NCI-H524 treated with DMSO at 0.1 percent for 48 hours (cell line): Measurements from ENCODE around the gene PRDM15.
"Not testable (repeated sequence)": the region's sequence is repeated elsewhere in the genome, so short reads cannot be mapped to it uniquely, and the experiment has no call there.

ENCODE experiments used
- DNase-seq: peaks from one replicate; lab custom pipeline; 2025; lab: John Stamatoyannopoulos, UW

Gene PRDM15

GRCh38 chr21:41804381-41804780 lies 74.8 kb downstream of the PRDM15 start:
- no peak for DNase-seq

- DNase-seq = no peak
These were observed 75.8 kb downstream of the PRDM15 start for GRCh38 chr21:41803316-41803715.

GRCh38 chr21:41802684-41803083 lies 76.5 kb downstream of the PRDM15 start:
- no peak for DNase-seq

GRCh38 chr21:41802198-41802584 lies 77.0 kb downstream of the PRDM15 start:
- DNase-seq = no peak

- DNase-seq = no peak
These were observed 77.6 kb downstream of the PRDM15 start for GRCh38 chr21:41801321-41802197.

- DNase-seq = no peak
These were observed 78.5 kb downstream of the PRDM15 start for GRCh38 chr21:41800425-41801320.

GRCh38 chr21:41799763-41800162 lies 79.4 kb downstream of the PRDM15 start:
- DNase-seq = no peak

- DNase-seq = no peak
These were observed 80.8 kb downstream of the PRDM15 start for GRCh38 chr21:41798326-41798725.

GRCh38 chr21:41796476-41797080 lies 82.6 kb downstream of the PRDM15 start:
- DNase-seq = no peak

- no peak for DNase-seq
These were observed 83.4 kb downstream of the PRDM15 start for GRCh38 chr21:41795726-41796125.

- no peak for DNase-seq
These were observed 84.5 kb downstream of the PRDM15 start for GRCh38 chr21:41794600-41794999.

- no peak for DNase-seq
These were observed 86.4 kb downstream of the PRDM15 start for GRCh38 chr21:41792711-41793110.

GRCh38 chr21:41786509-41786987 lies 92.6 kb downstream of the PRDM15 start:
- no peak for DNase-seq

GRCh38 chr21:41785262-41785661 lies 93.9 kb downstream of the PRDM15 start:
- DNase-seq = not testable (repeated sequence)

GRCh38 chr21:41784456-41785102 lies 94.6 kb downstream of the PRDM15 start:
- DNase-seq = no peak

GRCh38 chr21:41783476-41784180 lies 95.5 kb downstream of the PRDM15 start:
- no peak for DNase-seq

- no peak for DNase-seq
These were observed 98.1 kb downstream of the PRDM15 start for GRCh38 chr21:41781050-41781410.

GRCh38 chr21:41780337-41781049 lies 98.7 kb downstream of the PRDM15 start:
- no peak for DNase-seq

GRCh38 chr21:41779659-41780058 lies 99.5 kb downstream of the PRDM15 start:
- no peak for DNase-seq

GRCh38 chr21:41778930-41779600 lies 100.1 kb downstream of the PRDM15 start:
- DNase-seq = no peak
